Measurements from ENCODE around the gene RC3H1.

DNA sequence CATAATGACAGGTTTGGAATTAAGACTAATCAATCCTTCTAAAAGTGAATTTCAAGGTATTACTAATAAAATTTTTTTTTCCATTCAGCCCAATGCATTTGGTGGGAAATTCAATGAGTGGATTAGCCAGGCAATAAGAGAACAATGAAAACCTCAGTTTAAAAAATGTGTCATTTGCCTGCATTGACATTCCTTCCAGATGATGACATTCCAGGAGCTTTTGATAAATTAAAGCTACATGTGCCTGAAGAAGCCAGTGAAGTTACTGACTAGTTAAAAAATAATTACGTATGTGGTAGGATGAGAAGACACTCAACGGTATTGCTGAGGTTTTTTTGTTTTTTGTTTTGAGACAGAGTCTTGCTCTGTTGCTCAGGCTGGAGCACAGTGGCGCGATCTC lies 37.9 kb upstream of the RC3H1 start:
- no peak for TF ChIP-seq TAF1 (IDR thresholded peaks at IDR 0.05; ENCODE audit: borderline replicate concordance, low read depth, low read length)
- TF ChIP-seq POLR2A (IDR thresholded peaks at IDR 0.05; ENCODE audit: low read depth, low read length), result no peak
- no peak for TF ChIP-seq POLR2AphosphoS5 (IDR thresholded peaks at IDR 0.05; ENCODE audit: low read depth, low read length)
